Endothelial cell of hepatic sinusoid (primary cell): Measurements from ENCODE around the gene MANBA.

Source experiments
- in situ Hi-C: cut with HindIII; loops from 2 replicates; pipeline ENCODE4 v1.10.0; 2017; ENCODE audit warnings: low sequenced_read_pairs

Gene MANBA

DNA sequence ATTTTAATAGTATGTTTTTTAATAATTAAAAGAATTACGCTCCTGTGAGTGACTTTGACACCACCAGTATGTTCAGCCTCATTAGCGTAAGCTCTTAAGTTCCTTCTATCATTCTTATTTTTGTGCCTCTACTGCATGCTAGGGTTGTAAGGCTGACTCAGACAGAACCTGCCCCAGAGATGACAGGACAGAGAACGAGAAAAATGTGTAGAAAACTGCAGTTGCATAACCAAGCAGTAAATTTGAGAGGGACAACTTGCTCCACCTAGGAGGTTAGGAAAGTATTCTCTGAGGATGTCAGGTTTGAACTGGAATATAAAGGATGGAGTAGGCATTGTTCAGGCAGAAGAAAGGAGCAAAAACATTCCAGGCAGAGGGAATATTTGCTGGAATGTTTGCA is 160.9 kb downstream of the MANBA start:
- in situ Hi-C loops: loop anchor here (25.0 kb wide), 1 partner anchor 412 kb away; the partner anchor contains the start of gene SLC9B1

GRCh38 chr4:102599455-102599854 is 161.3 kb downstream of the MANBA start:
- in situ Hi-C loops: no loop called here

GRCh38 chr4:102598762-102599374 is 161.9 kb downstream of the MANBA start:
- in situ Hi-C loops: no loop called here

DNA sequence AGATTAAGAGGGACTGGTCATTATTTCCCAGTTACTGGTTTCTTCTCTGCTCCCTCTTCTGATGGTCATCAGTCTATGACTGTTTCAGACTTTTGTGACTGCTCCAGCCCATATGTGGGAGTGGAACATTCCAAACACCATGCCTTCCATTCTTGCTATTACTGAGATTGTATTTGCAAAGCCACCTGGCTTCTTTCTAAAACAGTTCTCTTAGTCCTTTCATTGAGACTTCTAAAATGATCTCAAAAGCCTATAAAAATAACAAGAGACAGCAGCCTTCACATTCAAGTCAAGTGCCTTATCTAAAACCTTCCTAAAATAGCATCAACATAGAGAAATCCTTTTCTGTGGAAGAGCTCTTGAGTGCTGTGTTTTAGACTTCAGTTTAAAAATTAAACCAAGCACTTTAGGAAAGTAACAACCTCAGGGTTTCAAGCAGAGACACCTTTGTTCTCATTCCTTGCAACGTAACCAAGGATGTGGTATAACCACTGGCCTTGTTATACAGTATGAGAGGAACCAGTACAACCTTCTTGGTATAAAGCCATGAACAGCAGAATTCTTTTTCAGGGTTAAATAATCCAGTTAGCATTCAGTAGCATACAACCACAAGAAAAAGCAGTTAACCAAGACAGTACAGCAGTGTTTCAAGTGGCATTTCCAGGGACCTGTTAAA is 162.5 kb downstream of the MANBA start:
- in situ Hi-C loops: no loop called here

GRCh38 chr4:102596532-102596931 is 164.2 kb downstream of the MANBA start:
- in situ Hi-C loops: no loop called here

DNA sequence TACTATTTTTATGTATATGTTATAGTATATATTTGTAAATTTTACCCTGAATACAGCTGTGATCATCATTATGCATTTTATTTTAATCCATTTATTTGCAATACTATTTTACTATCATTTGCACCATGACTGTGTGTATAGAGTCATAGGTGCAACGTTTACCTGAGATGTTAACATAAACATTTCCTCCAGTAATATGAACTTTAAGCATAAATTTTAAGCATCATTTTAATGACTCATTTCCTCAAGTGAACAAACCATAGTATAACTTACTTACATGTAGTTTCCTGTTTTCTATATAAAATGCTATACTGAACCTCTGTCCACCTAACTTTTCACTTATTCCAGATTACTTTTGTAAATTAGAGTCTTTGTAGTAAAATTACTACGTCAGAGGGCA is 166.8 kb downstream of the MANBA start:
- in situ Hi-C loops: no loop called here

GRCh38 chr4:102593147-102593546 is 167.6 kb downstream of the MANBA start:
- in situ Hi-C loops: no loop called here

- in situ Hi-C loops: no loop called here
Observed at GRCh38 chr4:102592256-102592655, 168.5 kb downstream of the MANBA start.

DNA sequence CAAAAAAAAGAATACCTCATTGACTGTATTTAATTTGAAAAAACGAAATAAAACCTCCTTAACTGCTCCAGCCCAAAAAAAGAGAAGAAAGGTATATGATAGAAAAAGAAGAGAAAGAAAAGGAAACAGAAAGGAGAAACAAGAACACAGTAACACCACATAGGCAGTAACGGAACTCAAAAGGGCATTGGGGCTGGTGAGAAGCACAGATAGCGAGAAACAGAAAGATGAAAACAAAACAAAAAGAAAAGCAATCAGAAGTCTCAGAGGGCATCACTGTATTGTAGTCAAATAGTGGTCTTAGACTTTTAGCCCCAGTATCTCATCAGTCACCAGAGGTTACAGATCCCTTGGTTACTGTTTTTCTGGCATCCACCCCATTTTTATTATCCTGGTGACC is 171.0 kb downstream of the MANBA start:
- in situ Hi-C loops: no loop called here

GRCh38 chr4:102586644-102587021 is 174.1 kb downstream of the MANBA start:
- in situ Hi-C loops: no loop called here

DNA sequence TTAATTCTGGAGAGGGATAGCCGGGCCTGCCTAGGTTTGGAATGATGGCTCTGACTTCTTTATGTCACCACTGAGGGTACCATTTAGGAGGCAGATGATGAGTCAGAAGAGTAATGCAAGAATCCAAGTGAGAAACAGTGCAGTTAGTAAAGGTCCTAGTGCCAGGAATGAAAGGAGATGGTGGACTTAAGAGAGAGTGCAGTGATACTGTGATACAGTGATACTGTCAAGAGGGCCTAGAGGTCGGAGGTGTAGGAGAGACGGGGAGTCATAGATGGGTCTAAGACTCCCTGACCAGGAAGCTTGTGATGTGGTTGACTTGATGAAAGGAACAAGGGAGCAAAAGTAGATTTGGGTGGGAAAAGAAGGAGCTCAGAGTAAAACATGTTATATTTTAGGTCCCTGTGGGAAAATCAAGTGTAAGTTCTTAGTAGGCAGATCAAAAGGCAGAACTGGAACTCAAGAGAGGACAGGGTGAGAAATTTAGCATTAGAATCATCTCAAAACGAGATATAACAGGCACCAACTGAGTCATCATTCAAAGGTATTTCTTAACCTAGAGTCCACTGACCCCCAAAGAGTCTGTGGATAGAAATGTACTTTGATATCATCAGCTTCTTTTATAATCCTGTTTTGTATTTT is 174.6 kb downstream of the MANBA start:
- in situ Hi-C loops: no loop called here

- in situ Hi-C loops: no loop called here
Observed at GRCh38 chr4:102585329-102585728, 175.4 kb downstream of the MANBA start.

GRCh38 chr4:102584091-102584490 is 176.7 kb downstream of the MANBA start:
- in situ Hi-C loops: no loop called here
